Ammon's horn (tissue), 1 donor: ENCODE data around the gene PFN2.

Source experiments
- DNase-seq: peaks from one replicate; pipeline ENCODE4 v3.0.0-alpha.2; 2016; ENCODE audit warnings: low spot score

PFN2 gene

DNA sequence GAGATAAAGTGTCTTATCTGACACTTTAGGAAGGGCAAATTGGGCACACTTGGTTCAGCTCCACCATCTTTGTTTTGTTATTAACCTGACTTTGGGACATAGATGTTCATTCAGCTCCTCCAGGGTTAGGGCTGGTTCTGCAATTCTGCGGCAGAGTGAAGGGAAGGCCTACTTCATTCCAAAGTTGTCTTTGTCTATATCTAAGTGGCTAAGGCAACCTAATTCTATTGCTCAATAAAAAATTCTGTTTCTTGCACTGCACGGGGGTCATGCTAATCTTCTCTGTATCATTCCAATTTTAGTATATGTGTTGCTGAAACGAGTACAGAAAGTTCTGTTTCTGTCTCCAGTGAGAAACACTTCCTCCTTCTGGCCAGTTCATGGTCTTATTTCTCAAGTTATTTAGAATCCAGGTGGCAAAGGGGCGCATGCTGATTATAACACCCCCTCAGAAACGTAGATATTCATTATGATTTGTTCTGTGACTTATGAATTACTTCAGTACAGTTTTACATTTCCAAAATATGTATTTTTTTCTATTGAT is 53.5 kb downstream of the PFN2 start:
- DNase-seq, result peak; percentile 14
